Stimulated activated CD8-positive, alpha-beta memory T cell treated with anti-CD3 and anti-CD28 coated beads, Interleukin-15, amount 100 ng/mL, for 4 hours (primary cell): ENCODE results near the gene ARF1.

Experiments
- DNase-seq, 2 donors: peaks; one replicate each; pipeline ENCODE4 v3.0.0-alpha.2; 2020; ENCODE audit warnings: low read depth in 2 of 2

The ARF1 gene

DNA sequence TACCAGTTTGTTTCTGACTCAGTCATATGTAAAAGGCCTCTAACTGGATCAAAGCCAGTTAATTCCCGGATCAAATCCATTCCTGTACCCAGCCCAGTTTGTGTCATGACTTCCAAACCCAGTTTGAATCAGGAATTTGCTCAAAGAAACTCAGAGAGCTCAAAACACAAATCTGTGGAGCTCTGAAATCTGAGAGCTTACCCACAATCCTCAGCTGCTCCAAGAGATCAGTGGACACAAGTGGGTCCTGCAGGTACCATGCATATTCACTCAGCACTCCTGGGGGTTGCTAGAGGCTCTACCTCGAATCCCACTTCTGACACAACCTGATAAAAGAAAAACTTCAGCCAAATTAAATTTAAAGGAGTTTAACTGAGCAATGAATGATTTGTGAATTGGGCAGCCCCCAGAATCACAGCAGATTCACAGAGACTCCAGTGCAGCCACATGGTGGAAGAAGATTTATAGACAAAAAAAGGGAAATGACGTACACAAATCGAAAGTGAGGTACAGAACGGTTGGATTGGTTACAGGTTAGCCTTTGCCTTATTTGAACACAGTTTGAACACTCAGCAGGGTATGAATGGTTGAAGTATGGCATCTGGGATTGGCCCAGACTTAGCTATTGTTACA is 38.5 kb downstream of the ARF1 start:
- no peak for DNase-seq

DNA sequence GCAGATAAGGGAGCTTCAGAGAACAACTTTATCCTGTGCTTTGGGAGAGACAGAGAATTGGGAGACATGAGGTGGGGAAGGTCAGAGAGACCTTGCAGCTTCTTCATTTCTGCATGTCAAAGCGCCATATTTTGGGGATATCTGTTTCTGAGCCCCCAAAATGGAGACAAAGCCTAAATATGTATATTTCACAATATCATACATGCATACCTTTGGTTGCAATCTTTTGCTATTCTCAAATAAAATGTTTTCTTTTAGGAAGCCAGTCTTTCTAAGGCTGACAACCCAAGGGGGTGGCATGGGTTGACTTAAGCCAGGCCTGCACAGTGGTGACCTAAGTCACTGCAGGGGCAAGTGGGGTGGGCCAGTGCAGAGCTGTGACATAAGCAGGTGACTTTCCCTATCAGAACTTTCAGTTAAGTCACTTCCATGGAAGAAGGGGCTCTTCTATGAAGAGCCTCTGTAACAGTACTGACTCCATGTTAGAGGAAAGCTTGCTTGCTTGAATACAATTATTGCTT is 40.5 kb downstream of the ARF1 start:
- no peak for DNase-seq

DNA sequence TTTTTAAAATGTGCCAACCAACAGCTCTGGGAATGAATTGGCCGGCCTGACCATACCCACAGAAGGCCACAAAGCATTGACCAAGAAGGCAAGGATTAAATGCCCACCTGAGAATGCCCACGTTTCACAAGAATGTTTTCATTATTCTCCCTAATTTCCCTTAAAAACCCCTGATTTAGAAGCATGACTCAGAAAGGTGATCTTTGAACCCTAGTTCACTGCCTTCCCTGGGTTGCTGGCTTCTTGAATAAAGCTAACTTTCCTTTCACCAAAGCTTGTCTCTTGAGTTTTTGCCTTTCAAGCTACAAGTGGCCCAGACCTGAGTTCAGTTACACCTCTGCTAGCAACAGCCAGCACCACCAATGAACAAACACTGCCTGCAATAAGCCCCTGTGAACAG is 41.0 kb downstream of the ARF1 start:
- no peak for DNase-seq

DNA sequence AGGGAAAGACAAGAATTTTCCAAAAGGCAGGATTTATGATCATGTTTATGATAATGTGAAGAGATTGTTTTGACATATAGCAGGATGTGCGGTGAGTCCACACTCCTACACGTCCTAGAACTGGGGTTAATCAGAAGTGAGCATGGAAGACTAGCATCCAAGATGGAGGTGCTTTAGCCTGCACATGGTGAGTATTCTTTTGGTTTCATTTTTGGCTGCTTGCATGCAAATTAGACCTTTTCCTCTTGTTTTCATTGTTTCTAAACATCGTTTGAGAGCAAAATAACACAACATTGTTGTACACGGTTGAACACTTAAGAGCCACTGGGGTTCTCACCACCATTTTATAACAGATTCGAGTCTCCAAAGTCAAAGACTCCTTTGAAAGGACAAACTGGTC is 42.7 kb downstream of the ARF1 start:
- DNase-seq, result no peak

DNA sequence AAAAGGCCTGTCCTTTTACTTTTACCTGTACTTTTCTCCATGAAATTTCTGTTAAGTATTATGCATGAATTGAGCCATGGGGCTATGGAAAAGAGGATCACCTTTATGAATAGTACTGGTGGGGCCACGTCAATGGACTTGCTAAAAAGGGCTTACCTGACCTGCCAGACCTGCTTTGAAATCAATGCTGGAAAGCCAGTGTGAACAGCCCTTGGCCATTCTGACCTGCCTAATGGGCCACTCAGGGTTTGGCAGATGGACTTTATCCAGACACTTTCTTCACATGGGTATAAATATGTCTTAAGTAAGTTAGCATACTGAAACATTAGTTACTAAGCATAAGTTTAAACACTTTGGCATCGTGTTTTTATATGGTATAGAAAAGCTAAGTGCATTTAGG is 49.3 kb downstream of the ARF1 start:
- DNase-seq, result no peak

DNA sequence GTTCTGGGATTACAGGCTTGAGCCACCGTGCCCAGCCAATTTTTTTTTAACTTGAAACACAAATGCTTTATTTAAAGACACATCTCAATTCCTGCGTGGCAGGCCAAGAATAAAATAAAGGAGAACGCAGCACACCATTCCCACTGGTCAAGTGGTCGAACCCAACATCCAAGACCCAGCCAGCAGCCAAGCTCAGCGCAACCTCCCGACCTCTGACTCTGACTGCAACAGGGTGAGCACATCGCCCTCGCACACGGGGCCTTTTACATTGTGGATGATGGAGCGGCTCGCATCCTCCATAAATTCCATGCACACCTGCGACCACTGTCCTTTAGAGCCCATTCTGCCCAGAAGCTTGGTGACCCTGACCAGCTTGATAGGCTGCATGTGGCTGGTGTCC is 52.1 kb downstream of the ARF1 start:
- no peak for DNase-seq

- DNase-seq, result no peak
Observed at GRCh38 chr1:228136901-228137300, 54.4 kb downstream of the ARF1 start.

- no peak for DNase-seq
Observed at GRCh38 chr1:228139406-228139930, 57.0 kb downstream of the ARF1 start.

DNA sequence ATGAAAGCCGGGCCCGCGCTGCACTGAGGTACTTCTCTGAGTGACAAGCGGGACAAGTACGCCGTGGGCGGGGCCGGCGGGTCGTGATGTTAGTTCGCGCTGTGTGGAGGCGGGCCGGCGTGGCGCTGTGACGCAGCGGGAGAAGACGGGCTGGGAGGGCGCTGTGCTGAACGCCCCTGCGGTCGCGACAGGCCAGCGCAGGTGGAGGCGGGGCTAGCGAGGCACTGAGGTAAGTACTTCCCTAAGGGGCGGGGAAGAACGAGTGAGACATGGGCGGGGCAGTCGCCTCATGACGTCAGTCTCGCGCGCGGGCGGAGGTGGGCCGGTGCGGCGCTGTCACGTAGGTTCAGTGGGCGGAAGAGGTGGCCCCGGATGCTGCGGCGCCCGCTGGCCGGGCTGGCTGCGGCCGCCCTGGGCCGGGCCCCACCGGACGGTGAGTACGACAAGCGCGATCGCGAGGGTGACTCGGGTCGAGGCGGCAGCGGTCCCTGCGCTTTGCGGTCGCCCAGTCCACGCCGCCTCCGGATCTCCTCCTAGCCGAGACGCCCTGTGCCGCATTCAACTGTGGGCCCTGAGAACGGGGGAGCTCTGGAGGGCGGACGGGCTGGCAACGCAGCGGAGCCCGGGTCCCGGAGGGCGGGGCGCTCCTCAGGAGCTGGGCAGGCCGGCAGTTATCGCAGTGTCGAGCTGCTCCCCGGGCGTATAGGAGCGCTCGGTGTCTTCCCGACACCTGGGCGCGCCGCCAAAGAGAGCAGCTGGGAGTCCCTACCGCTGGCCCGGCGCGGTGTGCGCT is 57.6 kb downstream of the ARF1 start, which contains the start of gene GUK1:
Gene GUK1 (plus strand): TSS at position 349 of the 793 bp plus-strand sequence. CDS start 24 bp downstream, at position 373.
- peak; percentile 100 for DNase-seq

- DNase-seq, result no peak
Observed at GRCh38 chr1:228140724-228141225, 58.3 kb downstream of the ARF1 start.

GRCh38 chr1:228141226-228142044 is 58.9 kb downstream of the ARF1 start:
- no peak for DNase-seq

GRCh38 chr1:228142155-228142691 is 59.7 kb downstream of the ARF1 start:
- no peak for DNase-seq

- no peak for DNase-seq
Observed at GRCh38 chr1:228142701-228143136, 60.2 kb downstream of the ARF1 start.

GRCh38 chr1:228143480-228144192 is 61.1 kb downstream of the ARF1 start:
- DNase-seq, result no peak

DNA sequence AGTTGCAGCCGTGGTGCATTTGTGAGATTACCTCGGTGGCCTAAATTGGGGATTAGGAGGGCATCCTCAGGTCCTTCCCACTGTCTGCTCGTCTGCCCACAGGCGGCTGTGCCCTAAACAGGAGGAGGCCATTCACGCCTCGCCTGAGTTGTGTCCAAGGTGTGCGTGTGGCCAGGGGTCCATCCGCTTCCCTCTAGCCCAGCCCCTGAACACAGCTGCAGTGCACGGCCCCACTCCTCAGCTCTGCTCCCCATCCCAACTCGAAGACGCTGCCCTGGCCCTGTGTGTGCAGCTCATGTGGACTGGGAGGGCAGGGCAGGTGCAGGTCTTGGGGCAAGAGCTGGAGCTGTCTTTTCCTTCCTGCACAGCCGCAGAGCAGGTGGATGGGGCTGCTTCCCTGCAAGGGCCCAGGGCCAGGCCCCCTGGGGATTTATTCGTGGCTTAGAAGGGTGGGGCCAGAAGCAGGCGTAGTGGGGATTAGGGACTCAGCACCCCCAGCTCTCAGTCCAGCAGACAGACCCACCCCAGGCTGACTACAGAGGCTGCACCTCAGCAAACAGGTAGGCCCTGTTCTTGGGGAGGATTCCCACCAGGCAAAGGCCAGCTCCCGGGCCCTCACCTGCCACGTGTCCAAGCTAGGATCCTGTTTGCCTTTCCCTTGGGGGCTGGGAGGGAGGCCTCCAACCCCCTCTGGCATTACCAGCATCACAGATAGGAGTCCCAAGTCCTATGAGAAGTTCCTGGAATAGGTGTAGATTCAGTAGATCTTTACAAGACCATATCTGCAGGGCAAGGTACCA is 61.9 kb downstream of the ARF1 start:
- no peak for DNase-seq

DNA sequence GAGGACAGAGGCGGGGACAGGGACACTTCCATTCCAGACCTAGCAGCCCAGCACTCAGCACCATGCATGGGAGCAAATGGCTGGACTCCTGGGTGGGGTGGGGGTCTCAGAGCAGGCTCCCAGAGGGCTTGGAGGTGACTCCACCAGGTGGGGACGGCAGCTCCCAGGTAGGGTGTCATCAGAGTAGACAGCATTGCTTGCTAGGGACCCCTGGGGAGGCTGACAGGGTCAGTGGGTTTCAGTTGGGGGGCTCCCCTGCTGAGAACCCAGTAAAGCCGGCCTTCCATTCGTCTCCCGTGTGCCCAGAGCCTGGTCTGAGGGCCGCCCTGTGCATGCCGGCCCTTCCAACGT is 62.5 kb downstream of the ARF1 start:
- no peak for DNase-seq

DNA sequence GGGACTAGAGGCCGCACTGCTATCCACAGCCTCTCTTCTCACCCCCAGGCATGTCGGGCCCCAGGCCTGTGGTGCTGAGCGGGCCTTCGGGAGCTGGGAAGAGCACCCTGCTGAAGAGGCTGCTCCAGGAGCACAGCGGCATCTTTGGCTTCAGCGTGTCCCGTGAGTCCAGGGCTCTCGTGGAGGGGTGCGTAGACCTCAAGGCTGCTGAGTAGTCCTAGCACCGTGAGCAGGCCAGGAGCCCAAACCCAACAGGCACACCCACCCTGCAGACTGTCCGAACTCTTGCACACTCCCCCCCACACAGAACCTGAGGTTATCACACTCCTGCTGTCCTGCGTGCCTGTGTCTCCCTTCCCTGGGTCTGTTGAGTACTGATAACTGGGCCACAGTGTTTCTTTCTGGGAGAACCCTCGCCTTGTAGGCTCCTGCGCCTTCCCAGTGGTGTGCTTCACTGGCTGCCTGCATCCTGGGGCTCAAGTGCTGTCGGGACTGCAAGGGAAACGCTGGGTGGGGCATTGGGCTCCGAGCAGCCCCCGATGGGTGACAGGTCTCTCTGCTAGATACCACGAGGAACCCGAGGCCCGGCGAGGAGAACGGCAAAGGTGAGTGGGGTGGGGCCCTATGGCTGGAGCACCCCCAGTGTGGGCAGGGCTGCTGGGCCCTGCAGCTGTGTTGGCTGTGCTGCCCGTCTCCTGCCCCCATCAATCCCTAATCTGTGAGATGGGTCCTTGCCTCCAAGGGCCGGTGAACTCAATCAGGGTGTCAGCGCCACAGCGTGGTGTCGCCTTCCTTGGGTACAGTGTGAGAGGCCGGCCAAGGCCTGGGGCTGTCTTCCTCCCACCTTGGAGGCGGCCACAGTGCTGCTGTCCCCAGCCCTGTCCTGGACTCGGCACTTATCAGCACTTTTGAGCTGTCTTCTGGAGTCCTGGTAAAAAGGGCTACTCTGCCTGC is 63.2 kb downstream of the ARF1 start:
- no peak for DNase-seq

DNA sequence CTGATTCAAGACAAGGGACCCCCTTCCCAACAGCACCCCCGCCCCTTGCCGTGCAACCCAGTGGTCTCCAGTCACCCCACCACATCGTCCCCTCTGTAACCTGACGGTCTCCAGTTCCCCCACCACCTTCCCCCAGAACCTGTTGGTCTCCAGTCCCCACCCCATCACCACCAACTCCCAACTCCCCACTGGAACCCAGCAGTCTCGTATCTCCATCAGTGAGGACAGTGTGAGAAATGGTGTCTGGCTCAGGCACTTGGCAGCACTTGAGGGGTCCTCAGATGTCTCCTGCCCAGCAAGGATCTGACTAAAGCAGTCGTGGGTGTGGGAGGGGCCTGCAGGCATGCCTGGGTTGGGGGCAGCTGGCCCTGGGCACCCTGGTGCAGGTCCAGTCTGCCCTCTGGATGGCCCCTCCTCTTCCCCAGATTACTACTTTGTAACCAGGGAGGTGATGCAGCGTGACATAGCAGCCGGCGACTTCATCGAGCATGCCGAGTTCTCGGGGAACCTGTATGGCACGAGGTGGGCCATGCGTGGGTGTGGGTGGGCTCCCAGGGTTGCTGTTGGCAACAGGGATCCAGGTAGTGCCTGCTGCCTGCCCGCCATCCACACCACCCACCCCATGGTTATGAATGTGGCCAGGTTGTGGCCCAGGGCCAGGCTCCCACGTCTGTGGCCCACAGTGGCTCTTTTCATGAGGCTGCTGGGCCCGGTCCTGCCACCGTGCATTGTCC is 64.1 kb downstream of the ARF1 start:
- DNase-seq, result no peak
